Bronchial epithelial cell (primary cell): ENCODE data around the gene PSMG4. TPM values are rescaled to one million over a fixed set of nuclear protein-coding genes. Genes with fewer than 3 reads are reported as not detected.

Experiments used
- DNase-seq: peaks from one replicate; pipeline ENCODE4 v3.0.0-alpha.2; 2010; ENCODE audit warnings: low read depth
- FAIRE-seq: peaks from 2 replicates; lab custom pipeline; 2011; peaks lifted over from hg19 to GRCh38; lab: Jason Lieb, UNC
- H3K27me3 ChIP-seq: 2 replicates; pipeline ENCODE4 v1.5.1; 2011; ENCODE audit warnings: low read length; ENCODE audit not compliant: control insufficient read depth, insufficient read depth
- H3K36me3 ChIP-seq: 2 replicates; pipeline ENCODE4 v1.5.1; 2011; ENCODE audit warnings: low read length; ENCODE audit not compliant: control insufficient read depth, insufficient read depth
- H3K4me3 ChIP-seq: 2 replicates; pipeline ENCODE4 v1.5.1; 2011; ENCODE audit warnings: mild to moderate bottlenecking, low read depth, low read length, control low read depth
- CTCF ChIP-seq: IDR thresholded peaks from 2 replicates; pipeline ENCODE4 v1.5.1; 2011; ENCODE audit warnings: mild to moderate bottlenecking, moderate library complexity, low read length, control low read depth, inconsistent platforms; ENCODE audit not compliant: insufficient read depth, severe bottlenecking
- total RNA-seq: library from RNA; depleted of rRNA; stranded (reverse); fragments of >200 nt; gene quantifications from 2 replicates; pipeline ENCODE4 v1.2.1, GENCODE V29; 2014

PSMG4 gene
- total RNA-seq, 1 donor from 2014 or later, result 15.5 TPM

DNA sequence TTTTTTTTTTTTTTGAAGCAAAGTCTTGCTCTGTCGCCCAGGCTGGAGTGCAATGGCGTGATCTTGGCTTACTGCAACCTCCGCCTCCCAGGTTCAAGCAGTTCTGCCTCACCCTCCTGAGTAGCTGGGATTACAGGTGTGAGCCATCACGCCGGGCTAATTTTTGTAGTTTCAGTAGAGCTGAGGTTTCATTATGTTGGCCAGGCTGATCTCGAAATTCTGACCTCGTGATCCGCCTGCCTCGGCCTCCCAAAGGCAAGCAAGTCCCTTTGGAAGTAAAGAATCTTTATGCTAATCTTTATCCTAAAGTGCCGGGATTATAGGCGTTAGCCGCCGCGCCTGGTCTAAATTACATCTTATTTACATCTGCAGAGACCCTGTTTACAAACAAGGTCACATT is 1.5 kb downstream of the PSMG4 start:
- DNase-seq (no peak), FAIRE-seq (no peak)
- Histone ChIP-seq H3K4me3 (no peak overlapping the region), H3K36me3 (peaks cover 17% of the 10 kb centered on the region), H3K27me3 (no peaks in the 10 kb centered on the region)
- TF ChIP-seq CTCF, result no peak

DNA sequence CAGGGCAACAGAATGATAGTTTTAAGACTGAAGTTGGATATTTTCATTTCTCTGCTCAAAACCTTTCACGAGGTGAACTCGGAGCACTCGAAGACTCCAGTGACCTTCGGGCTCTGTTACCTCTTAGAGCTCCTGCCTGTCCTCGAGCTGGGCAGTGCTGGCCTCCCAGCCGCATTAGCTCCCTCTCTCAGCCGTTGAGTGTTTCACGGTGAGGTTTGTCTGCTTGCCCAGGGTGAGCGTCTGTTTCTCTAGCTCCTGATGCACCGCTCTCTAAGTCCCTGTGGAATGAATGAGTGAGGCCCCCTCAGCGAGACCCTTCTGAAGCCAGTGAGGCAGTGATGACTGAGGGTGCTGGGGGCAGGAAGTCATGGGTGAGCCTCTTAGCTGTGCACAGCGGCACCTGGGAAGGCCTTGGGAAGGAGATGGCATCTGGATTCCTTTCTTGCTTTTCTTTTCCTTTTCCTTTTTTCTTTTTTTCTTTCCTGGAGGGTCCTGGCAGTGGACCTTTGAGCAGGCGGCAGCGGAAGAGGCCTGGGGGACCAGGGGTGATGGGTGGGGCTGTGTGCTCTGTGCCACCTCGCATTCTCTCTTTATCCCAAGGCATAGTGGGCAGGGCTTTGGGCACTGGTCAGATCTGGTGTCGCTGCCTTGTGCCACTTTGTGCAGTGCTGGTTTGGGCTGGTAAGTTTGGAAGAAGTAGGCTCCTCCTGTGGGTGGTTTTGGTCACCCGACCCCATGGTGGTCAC is 2.2 kb downstream of the PSMG4 start:
- TF ChIP-seq CTCF, result no peak
- peaks cover 17% of the 10 kb centered on the region for H3K36me3 ChIP-seq
- no peak overlapping the region for H3K4me3 ChIP-seq
- H3K27me3 ChIP-seq, result no peaks in the 10 kb centered on the region
- FAIRE-seq (no peak), DNase-seq (no peak)

DNA sequence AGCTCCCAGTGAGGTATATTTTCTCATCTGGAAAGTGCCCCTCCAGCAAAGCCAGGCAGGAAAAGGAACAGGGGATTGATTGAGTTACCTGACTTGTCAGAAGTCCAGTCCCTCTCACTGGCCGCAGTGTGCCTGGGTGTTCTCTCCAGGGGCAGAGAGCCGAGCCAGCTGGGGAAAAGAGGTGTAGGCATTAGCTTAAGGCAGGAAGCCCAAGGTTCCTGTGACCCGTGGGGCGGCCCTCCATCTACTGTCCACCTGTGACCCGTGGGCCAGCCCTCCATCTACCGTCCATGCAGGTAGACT is 2.7 kb downstream of the PSMG4 start:
- DNase-seq (no peak), FAIRE-seq (no peak)
- no peak for TF ChIP-seq CTCF
- Histone ChIP-seq H3K4me3 (no peak overlapping the region), H3K36me3 (peaks cover 17% of the 10 kb centered on the region), H3K27me3 (no peaks in the 10 kb centered on the region)

- TF ChIP-seq CTCF, result no peak
- FAIRE-seq, result no peak
- no peak for DNase-seq
- H3K36me3 ChIP-seq, result peaks cover 17% of the 10 kb centered on the region
- no peaks in the 10 kb centered on the region for H3K27me3 ChIP-seq
- no peak overlapping the region for H3K4me3 ChIP-seq
Measured at GRCh38 chr6:3261921-3262320, 3.2 kb downstream of the PSMG4 start.

DNA sequence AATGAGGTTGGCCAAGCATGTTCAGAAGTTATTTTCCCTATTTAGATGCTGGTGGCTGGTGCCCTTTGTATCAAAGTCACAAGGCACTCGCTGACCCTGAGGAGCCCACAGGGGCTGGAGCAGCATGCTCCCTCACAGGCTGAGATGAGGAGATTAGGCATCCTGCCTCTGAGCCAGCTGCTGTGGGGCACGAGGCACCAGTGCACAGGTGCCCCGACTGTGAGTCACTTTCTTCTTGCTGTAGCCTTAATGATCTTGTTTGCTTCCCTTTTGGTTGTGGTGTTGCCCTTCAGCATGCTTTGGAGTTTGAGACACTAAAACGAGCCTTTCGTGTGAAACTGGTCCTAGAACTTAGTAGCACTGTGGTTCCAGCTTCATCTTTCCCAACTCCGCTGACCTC is 4.3 kb downstream of the PSMG4 start:
- DNase-seq (no peak), FAIRE-seq (no peak)
- no peak for TF ChIP-seq CTCF
- no peaks in the 10 kb centered on the region for H3K27me3 ChIP-seq
- H3K36me3 ChIP-seq, result peaks cover 17% of the 10 kb centered on the region
- no peak overlapping the region for H3K4me3 ChIP-seq

GRCh38 chr6:3264356-3264755 is 5.6 kb downstream of the PSMG4 start:
- DNase-seq, result no peak
- FAIRE-seq, result no peak
- no peaks in the 10 kb centered on the region for H3K27me3 ChIP-seq
- no peak for TF ChIP-seq CTCF
- H3K4me3 ChIP-seq, result no peak overlapping the region
- H3K36me3 ChIP-seq, result peaks cover 17% of the 10 kb centered on the region
